OCI-M1 (cell line): Measurements from ENCODE around the gene ZNF324B.
"Not testable (repeated sequence)": the region's sequence is repeated elsewhere in the genome, so short reads cannot be mapped to it uniquely, and the experiment has no call there.

ENCODE experiments used
- DNase-seq: peaks from one replicate; lab custom pipeline; 2025; lab: John Stamatoyannopoulos, UW

Gene ZNF324B

GRCh38 chr19:58455306-58455705, 3.9 kb downstream of the ZNF324B start:
- no peak for DNase-seq

- no peak for DNase-seq
These were observed 4.7 kb downstream of the ZNF324B start for GRCh38 chr19:58456111-58456510.

GRCh38 chr19:58460039-58460438, 8.6 kb downstream of the ZNF324B start:
- DNase-seq: no peak

GRCh38 chr19:58466089-58466759, 14.8 kb downstream of the ZNF324B start:
- DNase-seq: no peak

GRCh38 chr19:58466760-58467589, 15.6 kb downstream of the ZNF324B start, which contains the start of gene ZNF324:
Gene ZNF324 (plus strand): TSS chr19:58467080. CDS start chr19:58469186, 2,106 bp downstream.
- DNase-seq: peak; percentile 99

GRCh38 chr19:58468216-58468839, 16.9 kb downstream of the ZNF324B start:
- no peak for DNase-seq

GRCh38 chr19:58469241-58470013, 18.0 kb downstream of the ZNF324B start:
- no peak for DNase-seq

GRCh38 chr19:58470837-58471543, 19.6 kb downstream of the ZNF324B start:
- not testable (repeated sequence) for DNase-seq

GRCh38 chr19:58471736-58472135, 20.3 kb downstream of the ZNF324B start:
- no peak for DNase-seq

DNA sequence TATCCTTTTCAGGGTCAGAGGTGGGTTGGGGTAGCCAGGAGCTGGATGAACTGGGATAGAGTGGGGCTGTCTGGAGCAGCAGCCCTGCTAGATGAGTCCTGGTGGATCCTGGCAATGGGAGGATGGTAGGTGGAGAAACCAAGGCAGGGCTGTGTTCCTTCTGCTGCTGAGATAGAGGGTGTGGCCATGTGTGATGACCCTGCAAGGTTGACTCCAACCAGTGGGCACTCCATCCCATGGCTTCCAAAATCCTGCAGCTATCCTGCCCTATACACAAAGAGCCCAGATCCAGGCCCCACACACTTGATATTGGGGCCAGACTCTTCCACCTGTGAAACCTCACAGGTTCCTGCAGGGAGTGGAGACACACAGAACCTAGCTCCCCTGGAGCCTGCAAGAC, 22.4 kb downstream of the ZNF324B start:
- DNase-seq: no peak

DNA sequence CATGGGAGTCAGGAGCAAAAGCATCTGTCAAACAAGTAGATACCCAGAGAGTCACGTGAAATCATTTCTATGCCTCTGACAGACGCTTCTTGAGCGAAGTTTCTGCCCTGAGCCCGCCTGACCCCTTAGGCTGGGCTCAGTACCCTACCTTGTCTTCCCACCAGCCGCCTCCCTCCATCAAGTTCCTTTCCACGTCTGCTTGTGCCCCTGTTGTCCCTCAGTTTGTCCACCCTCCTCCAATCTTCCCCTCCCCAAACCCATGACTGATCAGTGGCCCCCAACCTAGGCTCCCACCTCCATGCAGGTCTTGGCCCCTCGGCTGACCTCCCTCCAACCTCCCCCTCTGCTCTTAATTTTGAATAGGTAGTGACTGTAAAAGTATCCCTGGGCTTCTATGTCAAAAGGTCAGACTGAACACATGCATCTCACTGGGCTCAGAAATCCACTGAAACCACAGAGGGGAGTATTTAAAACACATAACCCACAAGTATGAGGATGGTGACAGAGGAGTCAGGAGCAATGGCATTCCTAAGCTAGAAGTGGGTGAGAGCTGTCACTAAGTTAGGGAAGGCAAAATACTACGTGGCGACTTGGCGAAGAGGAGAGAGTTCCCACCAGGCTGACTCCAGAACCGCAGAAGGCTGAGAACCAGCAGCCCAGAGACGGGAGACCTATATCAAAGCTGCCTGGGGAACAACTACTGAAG, 23.0 kb downstream of the ZNF324B start:
- peak; percentile 27 for DNase-seq

DNA sequence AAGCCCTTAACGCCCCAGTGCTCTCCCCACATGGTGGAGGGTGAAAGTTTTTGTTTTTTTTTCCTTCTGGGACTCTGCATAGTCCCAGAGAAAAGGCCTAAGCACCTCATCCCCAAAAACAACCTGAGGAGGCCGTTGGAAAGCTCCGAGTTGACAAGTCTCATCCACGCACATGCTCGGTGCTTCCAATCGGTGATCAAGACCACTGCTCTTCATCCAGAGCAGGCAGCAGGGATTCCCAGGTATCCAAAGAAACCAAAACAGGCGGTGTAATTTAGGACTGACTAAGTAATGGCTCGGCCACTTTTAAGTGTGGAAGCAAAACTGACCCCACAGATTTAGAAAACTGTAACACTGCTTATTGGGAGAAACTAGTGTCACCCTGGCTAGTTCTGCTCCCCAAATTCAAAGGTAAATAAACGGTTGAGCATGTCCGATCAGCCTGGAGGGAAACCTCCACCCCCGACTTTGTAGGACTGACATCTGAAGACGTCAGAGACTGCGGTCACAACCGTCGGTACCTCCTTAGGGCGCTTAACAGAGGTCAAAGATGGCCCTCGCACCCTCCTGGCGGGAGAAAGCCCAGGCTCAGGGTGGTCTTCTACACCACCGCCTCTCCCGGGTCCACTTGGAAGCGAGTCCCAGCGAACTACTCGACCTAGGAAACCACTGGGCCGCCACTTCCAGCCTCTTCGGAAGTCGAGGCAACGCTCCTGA, 23.7 kb downstream of the ZNF324B start:
- DNase-seq: no peak

DNA sequence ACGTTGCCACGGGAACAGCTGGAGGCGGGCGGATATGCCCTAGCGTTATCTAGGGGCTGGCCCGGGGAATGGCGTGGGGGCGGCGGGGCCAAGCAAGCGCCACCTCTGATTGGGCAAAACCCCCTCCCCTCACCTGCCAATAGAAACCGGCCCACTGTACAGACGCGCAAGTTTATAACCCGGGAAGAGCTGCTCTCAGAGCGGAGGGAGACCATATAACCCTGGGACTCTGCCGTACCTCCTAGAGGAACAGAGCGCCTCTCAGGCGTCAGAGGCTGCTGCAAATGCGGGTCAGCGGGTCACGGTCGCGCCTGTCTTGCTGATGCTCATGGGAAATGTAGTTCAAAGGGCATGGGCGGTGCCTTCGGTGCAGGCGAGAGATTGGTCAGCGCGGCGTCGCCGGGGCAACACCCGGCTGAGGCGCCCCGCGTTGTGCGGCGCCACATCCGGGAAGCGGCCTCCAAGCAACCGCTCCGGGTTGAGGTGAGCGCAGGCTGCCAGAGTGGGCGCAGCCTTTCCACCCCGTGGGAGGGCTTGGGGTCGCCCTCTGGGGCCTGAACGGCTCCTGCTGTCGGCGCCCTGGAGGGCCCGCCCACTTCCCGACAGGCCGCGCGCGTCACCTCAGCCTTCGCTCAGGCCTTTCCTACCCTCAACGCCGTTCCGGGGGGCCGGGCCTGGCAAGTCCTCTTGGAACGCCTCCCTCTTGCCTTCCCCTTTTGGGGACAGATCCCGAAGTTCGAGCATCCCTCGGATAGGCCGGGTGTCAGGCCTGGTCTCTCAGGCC, 24.5 kb downstream of the ZNF324B start, which contains the start of gene ZNF446:
ZNF446 (plus strand) TSS at position 639 of the 784 bp plus-strand sequence. CDS start 867 bp downstream, outside the sequence.
- peak; percentile 99 for DNase-seq

GRCh38 chr19:58476498-58477015, 25.1 kb downstream of the ZNF324B start:
- peak; percentile 58 for DNase-seq

DNA sequence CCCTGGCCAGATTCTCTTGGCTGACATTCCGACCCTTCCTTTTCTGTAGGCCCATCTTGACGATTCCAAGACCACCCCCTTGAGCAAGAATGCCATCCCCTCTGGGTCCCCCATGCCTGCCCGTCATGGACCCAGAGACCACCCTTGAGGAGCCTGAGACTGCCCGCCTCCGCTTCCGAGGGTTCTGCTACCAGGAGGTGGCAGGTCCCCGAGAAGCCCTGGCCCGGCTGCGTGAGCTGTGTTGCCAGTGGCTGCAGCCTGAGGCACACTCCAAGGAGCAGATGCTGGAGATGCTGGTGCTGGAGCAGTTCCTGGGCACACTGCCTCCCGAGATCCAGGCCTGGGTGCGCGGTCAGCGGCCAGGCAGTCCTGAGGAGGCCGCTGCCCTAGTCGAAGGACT, 25.7 kb downstream of the ZNF324B start:
- no peak for DNase-seq

DNA sequence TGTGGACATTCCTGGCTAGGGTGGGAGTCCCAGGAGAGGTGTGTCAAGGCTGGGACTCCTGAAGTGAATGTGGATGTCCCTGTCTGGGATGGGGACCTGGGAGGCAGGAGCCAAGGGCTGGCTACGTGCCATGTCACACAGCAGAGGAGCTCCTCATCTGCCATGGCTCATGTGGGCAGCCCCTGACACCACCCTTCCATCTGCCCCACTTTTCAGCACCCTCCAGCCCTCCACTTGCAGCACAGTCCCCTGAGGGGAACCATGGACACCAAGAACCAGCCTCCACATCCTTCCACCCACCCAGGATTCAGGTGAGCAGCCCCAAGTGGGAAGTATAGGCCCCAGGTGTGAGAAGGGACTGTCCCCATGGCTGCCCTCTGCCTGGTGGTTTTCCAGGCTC, 26.4 kb downstream of the ZNF324B start:
- no peak for DNase-seq

GRCh38 chr19:58479303-58479702, 27.9 kb downstream of the ZNF324B start:
- no peak for DNase-seq

- no peak for DNase-seq
These were observed 28.5 kb downstream of the ZNF324B start for GRCh38 chr19:58479736-58480480.
